Ishikawa (cell line): ENCODE measurements around the gene ERC1.

ENCODE experiments used
- CREB1 ChIP-seq: IDR thresholded peaks from 2 replicates; pipeline ENCODE4 v1.6.1; 2012; ENCODE audit warnings: low read depth
- EGR1 ChIP-seq: IDR thresholded peaks from 2 replicates; pipeline ENCODE4 v1.6.1; 2012
- EP300 ChIP-seq: IDR thresholded peaks from 2 replicates; pipeline ENCODE4 v1.6.1; 2012; ENCODE audit warnings: borderline replicate concordance

GRCh38 chr12:1479645-1480044 is 488.6 kb downstream of the ERC1 start:
- TF ChIP-seq EGR1 (no peak), CREB1 (no peak), EP300 (no peak)
